CD4-positive, alpha-beta T cell treated with Interleukin-2 at 100 ng/mL for 4 hours (primary cell): ENCODE measurements around the gene LRRC42.

Source experiments
- DNase-seq: peaks from one replicate; pipeline ENCODE4 v3.0.0-alpha.2; 2020; ENCODE audit warnings: low spot score

The LRRC42 gene

GRCh38 chr1:53942127-53942957 is 3.8 kb upstream of the LRRC42 start:
- no peak for DNase-seq

GRCh38 chr1:53943090-53943489 is 3.1 kb upstream of the LRRC42 start:
- no peak for DNase-seq

- no peak for DNase-seq
Observed at GRCh38 chr1:53943490-53944043, 2.6 kb upstream of the LRRC42 start.

GRCh38 chr1:53944469-53945182 is 1.5 kb upstream of the LRRC42 start:
- DNase-seq: no peak

GRCh38 chr1:53945183-53945432 is 1.0 kb upstream of the LRRC42 start:
- no peak for DNase-seq

GRCh38 chr1:53945433-53946251 is 508 bp upstream of the LRRC42 start, which contains the start of gene IFT25:
TSS of gene IFT25 (minus strand) at chr1:53945699. CDS start at chr1:53940082, 5,617 bp downstream.
- peak; percentile 98 for DNase-seq

GRCh38 chr1:53947172-53947907 is 1.2 kb downstream of the LRRC42 start:
- DNase-seq: no peak

- no peak for DNase-seq
Observed at GRCh38 chr1:53948291-53948690, 2.1 kb downstream of the LRRC42 start.

- DNase-seq: peak; percentile 29
Observed at GRCh38 chr1:53949023-53949990, 3.2 kb downstream of the LRRC42 start.

GRCh38 chr1:53951697-53952096 is 5.5 kb downstream of the LRRC42 start:
- no peak for DNase-seq

GRCh38 chr1:53954128-53954527 is 8.0 kb downstream of the LRRC42 start:
- DNase-seq: no peak

- no peak for DNase-seq
Observed at GRCh38 chr1:53956308-53957168, 10.4 kb downstream of the LRRC42 start.

- DNase-seq: no peak
Observed at GRCh38 chr1:53957194-53957818, 11.2 kb downstream of the LRRC42 start.

- peak; percentile 64 for DNase-seq
Observed at GRCh38 chr1:53959664-53960250, 13.6 kb downstream of the LRRC42 start.

GRCh38 chr1:53962395-53962794 is 16.2 kb downstream of the LRRC42 start:
- no peak for DNase-seq

GRCh38 chr1:53963460-53963859 is 17.3 kb downstream of the LRRC42 start:
- DNase-seq: no peak

- no peak for DNase-seq
Observed at GRCh38 chr1:53964109-53964508, 18.0 kb downstream of the LRRC42 start.

- no peak for DNase-seq
Observed at GRCh38 chr1:53966794-53967193, 20.6 kb downstream of the LRRC42 start.
